ENCODE measurements around the gene MKRN2. TPM values are rescaled to one million over a fixed set of nuclear protein-coding genes. Genes with fewer than 3 reads are reported as not detected.
A peak's percentile ranks its signal among the peaks of the same experiment; 100 is the strongest.
"Not testable (repeated sequence)": the region's sequence is repeated elsewhere in the genome, so short reads cannot be mapped to it uniquely, and the experiment has no call there.

The MKRN2 gene
- total RNA-seq, 1 donor from 2014 or later: 25.8 TPM

GRCh38 chr3:12618426-12618825 lies 61.5 kb downstream of the MKRN2 start:
- H3K27ac Mint-ChIP-seq (ENCODE audit: unreplicated experiment): no peak overlapping the region

DNA sequence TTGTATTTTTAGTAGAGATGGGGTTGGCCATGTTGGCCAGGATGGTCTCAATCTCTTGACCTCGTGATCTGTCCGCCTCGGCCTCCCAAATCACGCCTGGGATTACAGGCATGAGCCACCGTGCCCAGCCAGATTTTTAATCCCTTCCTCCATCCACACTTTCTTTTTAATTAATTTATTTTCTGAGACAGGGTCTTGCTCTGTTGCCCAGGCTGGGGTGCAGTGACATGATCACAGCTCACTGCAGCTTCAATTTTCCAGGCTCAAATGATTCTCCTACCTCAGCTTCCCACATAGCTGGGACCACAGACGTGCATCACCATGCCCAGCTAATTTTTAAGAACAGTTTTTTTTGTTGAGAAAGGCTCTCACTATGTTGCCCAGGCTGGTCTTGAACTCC lies 63.4 kb downstream of the MKRN2 start:
- H3K9me3 Mint-ChIP-seq (ENCODE audit: unreplicated experiment): peaks cover 3% of the 10 kb centered on the region
- no peak overlapping the region for H3K4me3 Mint-ChIP-seq (ENCODE audit: unreplicated experiment)
- no peak overlapping the region for H3K27ac Mint-ChIP-seq (ENCODE audit: unreplicated experiment)
- H3K27me3 Mint-ChIP-seq (ENCODE audit: unreplicated experiment): peaks cover 4% of the 10 kb centered on the region
- H3K36me3 Mint-ChIP-seq (ENCODE audit: unreplicated experiment): no peaks in the 10 kb centered on the region
- peaks cover 7% of the 10 kb centered on the region for H3K4me1 Mint-ChIP-seq (ENCODE audit: low read depth, unreplicated experiment)
- no peak for TF ChIP-seq CTCF (IDR thresholded peaks at IDR 0.05; ENCODE audit: partially characterized antibody, unreplicated experiment)
- DNase-seq: no peak

More at GRCh38 chr3:12618426-12618825, 61.5 kb downstream of the MKRN2 start:
- Mint-ChIP-seq H3K4me3 (ENCODE audit: unreplicated experiment) (no peak overlapping the region), H3K27me3 (ENCODE audit: unreplicated experiment) (peaks cover 6% of the 10 kb centered on the region), H3K9me3 (ENCODE audit: unreplicated experiment) (peaks cover 3% of the 10 kb centered on the region), H3K36me3 (ENCODE audit: unreplicated experiment) (no peaks in the 10 kb centered on the region), H3K4me1 (ENCODE audit: low read depth, unreplicated experiment) (peaks cover 9% of the 10 kb centered on the region)
- TF ChIP-seq CTCF (IDR thresholded peaks at IDR 0.05; ENCODE audit: partially characterized antibody, unreplicated experiment): no peak
- no peak for DNase-seq

DNA sequence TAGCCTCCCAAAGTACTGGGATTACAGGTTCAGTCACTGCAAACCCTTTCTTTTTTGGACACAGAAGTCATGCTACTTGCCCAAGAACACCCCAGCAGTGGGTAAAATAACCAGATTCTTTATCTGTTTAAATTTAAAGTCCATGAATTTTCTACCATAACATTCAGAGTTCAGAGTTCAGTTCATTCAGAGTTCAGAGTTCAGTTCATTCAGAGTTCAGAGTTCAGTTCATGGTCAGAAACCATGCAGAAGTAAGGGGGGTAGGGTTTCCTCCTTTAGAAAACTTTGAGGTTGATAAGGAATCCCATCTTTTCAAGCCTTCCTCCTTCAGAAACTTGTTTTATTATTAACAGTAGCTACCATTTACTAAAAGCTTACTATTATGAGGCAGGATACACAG lies 63.8 kb downstream of the MKRN2 start:
- no peak overlapping the region for H3K4me3 Mint-ChIP-seq (ENCODE audit: unreplicated experiment)
- peaks cover 3% of the 10 kb centered on the region for H3K9me3 Mint-ChIP-seq (ENCODE audit: unreplicated experiment)
- H3K36me3 Mint-ChIP-seq (ENCODE audit: unreplicated experiment): no peaks in the 10 kb centered on the region
- H3K27me3 Mint-ChIP-seq (ENCODE audit: unreplicated experiment): peaks cover 4% of the 10 kb centered on the region
- TF ChIP-seq CTCF (IDR thresholded peaks at IDR 0.05; ENCODE audit: partially characterized antibody, unreplicated experiment): no peak
- no peak overlapping the region for H3K27ac Mint-ChIP-seq (ENCODE audit: unreplicated experiment)
- peaks cover 7% of the 10 kb centered on the region for H3K4me1 Mint-ChIP-seq (ENCODE audit: low read depth, unreplicated experiment)
- DNase-seq: no peak

GRCh38 chr3:12622335-12622734 lies 65.4 kb downstream of the MKRN2 start:
- Mint-ChIP-seq H3K27me3 (ENCODE audit: unreplicated experiment) (peaks cover 4% of the 10 kb centered on the region), H3K27ac (ENCODE audit: unreplicated experiment) (no peak overlapping the region), H3K4me3 (ENCODE audit: unreplicated experiment) (no peak overlapping the region), H3K36me3 (ENCODE audit: unreplicated experiment) (no peaks in the 10 kb centered on the region), H3K4me1 (ENCODE audit: low read depth, unreplicated experiment) (peaks cover 7% of the 10 kb centered on the region), H3K9me3 (ENCODE audit: unreplicated experiment) (peaks cover 2% of the 10 kb centered on the region)
- no peak for DNase-seq
- no peak for TF ChIP-seq CTCF (IDR thresholded peaks at IDR 0.05; ENCODE audit: partially characterized antibody, unreplicated experiment)

DNA sequence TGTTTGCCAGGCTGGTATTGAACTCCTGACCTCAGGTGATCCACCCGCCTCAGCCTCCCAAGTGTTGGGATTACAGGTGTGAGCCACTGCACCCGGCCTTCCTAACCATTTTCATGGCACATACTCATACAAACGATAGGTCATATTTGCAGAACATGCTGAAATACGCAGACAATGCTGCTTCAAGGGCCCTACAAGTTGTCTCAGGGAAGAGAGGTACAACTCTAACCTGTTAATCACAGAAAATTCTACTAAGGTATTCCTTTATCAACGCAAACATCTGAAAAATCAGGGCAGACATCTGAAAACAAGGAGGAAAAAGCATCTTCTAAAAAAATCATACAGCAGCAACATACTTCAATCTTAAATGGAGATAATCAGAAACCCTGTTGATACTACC lies 67.2 kb downstream of the MKRN2 start:
- peak overlapping the region; percentile 0 for H3K27ac Mint-ChIP-seq (ENCODE audit: unreplicated experiment)
- no peak overlapping the region for H3K4me3 Mint-ChIP-seq (ENCODE audit: unreplicated experiment)
- DNase-seq: no peak
- no peaks in the 10 kb centered on the region for H3K36me3 Mint-ChIP-seq (ENCODE audit: unreplicated experiment)
- H3K9me3 Mint-ChIP-seq (ENCODE audit: unreplicated experiment): peaks cover 2% of the 10 kb centered on the region
- peaks cover 7% of the 10 kb centered on the region for H3K4me1 Mint-ChIP-seq (ENCODE audit: low read depth, unreplicated experiment)
- TF ChIP-seq CTCF (IDR thresholded peaks at IDR 0.05; ENCODE audit: partially characterized antibody, unreplicated experiment): no peak
- peaks cover 2% of the 10 kb centered on the region for H3K27me3 Mint-ChIP-seq (ENCODE audit: unreplicated experiment)

DNA sequence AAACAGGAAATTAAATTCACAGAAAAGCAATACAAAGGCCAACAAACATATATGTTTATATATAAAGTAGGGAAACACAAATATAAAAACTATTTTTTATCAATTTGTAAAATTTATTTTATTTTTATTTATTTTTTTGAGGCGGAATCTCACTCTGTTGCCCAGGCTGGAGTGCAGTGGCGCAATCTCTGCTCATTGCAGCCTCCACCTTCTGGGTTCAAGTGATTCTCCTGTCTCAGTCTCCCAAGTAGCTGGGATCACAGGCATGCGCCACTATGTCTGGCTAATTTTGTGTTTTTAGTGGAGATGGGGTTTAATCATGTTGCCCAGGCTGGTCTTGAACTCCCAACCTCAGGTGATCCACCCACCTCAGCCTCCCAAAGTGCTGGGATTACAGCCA lies 68.1 kb downstream of the MKRN2 start:
- DNase-seq; H3K27ac Mint-ChIP-seq (ENCODE audit: unreplicated experiment); H3K9me3 Mint-ChIP-seq (ENCODE audit: unreplicated experiment); H3K27me3 Mint-ChIP-seq (ENCODE audit: unreplicated experiment); H3K4me3 Mint-ChIP-seq (ENCODE audit: unreplicated experiment); H3K36me3 Mint-ChIP-seq (ENCODE audit: unreplicated experiment): not testable (repeated sequence)
- peaks cover 10% of the 10 kb centered on the region for H3K4me1 Mint-ChIP-seq (ENCODE audit: low read depth, unreplicated experiment)
